Measurements from ENCODE around the gene IQCN.

Gene IQCN

GRCh38 chr19:18263324-18264136, 10.7 kb downstream of the IQCN start:
- DNase-seq = no peak

GRCh38 chr19:18262917-18263316, 11.3 kb downstream of the IQCN start:
- DNase-seq = no peak

GRCh38 chr19:18262144-18262543, 12.1 kb downstream of the IQCN start:
- no peak for DNase-seq

- DNase-seq = no peak
Observed at GRCh38 chr19:18261474-18261873, 12.8 kb downstream of the IQCN start.

- DNase-seq = no peak
Observed at GRCh38 chr19:18259893-18260292, 14.4 kb downstream of the IQCN start.

- DNase-seq = no peak
Observed at GRCh38 chr19:18257503-18258470, 16.5 kb downstream of the IQCN start.

GRCh38 chr19:18254546-18255503, 19.4 kb downstream of the IQCN start:
- DNase-seq = no peak

GRCh38 chr19:18253716-18254115, 20.5 kb downstream of the IQCN start:
- DNase-seq = no peak

GRCh38 chr19:18253130-18253529, 21.1 kb downstream of the IQCN start:
- DNase-seq = no peak

- no peak for DNase-seq
Observed at GRCh38 chr19:18252370-18252717, 21.9 kb downstream of the IQCN start.

GRCh38 chr19:18251587-18252369, 22.5 kb downstream of the IQCN start:
- peak; percentile 71 to 81 (median 76) for DNase-seq

- DNase-seq = no peak
Observed at GRCh38 chr19:18249834-18250233, 24.4 kb downstream of the IQCN start.

GRCh38 chr19:18245297-18245696, 29.0 kb downstream of the IQCN start:
- DNase-seq = no peak

GRCh38 chr19:18239303-18239702, 34.9 kb downstream of the IQCN start:
- DNase-seq = no peak

- no peak for DNase-seq
Observed at GRCh38 chr19:18234194-18234593, 40.1 kb downstream of the IQCN start.

- DNase-seq = peak in 3 of 4 experiments; percentile 7 to 34 (median 19)
Observed at GRCh38 chr19:18233224-18233825, 40.9 kb downstream of the IQCN start.

GRCh38 chr19:18232540-18233223, 41.6 kb downstream of the IQCN start:
- no peak for DNase-seq

GRCh38 chr19:18231775-18232174, 42.5 kb downstream of the IQCN start:
- DNase-seq = no peak

- no peak for DNase-seq
Observed at GRCh38 chr19:18230941-18231734, 43.1 kb downstream of the IQCN start.

- no peak for DNase-seq
Observed at GRCh38 chr19:18229915-18230314, 44.3 kb downstream of the IQCN start.

Data from activated naive CD4-positive, alpha-beta T cell (primary cell).